Measurements from ENCODE around the gene AK5. TPM values are rescaled to one million over a fixed set of nuclear protein-coding genes. Genes with fewer than 3 reads are reported as not detected.

Gene AK5
- total RNA-seq, result 77.0 and 80.9 TPM in 2 replicates

DNA sequence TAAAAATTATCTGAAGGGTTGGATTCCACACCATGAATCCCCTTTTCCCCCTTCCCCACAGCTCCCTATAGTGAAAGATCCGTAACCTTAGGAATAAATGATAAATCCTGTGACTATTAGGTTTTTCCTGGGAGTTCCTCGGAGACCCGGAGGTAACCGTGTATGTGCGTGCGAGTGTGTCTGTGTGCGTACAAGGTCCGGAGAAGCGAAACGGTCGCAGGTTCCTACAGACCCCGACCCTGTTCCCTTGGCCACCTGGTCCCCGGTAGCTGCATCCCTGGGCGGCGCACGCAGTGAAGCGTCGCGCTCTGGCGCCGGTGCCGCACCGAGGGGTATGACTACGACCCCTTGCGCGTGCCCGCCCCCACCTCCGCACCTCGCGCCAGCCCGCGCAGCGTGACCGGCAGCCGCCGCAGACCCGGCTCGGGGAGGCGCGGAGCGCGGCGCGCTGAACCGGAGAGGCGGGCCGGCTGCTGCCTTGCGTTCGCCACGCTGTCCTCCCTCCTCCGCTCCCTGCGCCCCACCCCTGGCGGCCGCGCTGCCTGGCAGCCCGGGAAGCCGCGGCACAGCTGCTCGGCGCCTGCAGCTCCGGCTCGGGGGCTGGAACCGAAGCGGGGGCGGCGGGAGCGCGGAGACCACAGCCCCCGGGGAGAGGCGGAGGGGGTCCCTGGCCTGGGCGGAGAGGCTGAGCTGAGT, at the start of gene AK5:
Gene AK5, plus strand, starts transcription at position 529 of the 696 bp plus-strand sequence. CDS start 295 bp downstream, outside the sequence.

Other genes with a start within 250 kb of the AK5 start
- 47.5 and 84.0 TPM in 2 replicates for gene PIGK, start 62.6 kb upstream of the AK5 start, total RNA-seq

All from regular cardiac myocyte (primary cell).